ENCODE results near the gene RBBP4.
A peak's percentile ranks its signal among the peaks of the same experiment; 100 is the strongest.

Gene RBBP4

DNA sequence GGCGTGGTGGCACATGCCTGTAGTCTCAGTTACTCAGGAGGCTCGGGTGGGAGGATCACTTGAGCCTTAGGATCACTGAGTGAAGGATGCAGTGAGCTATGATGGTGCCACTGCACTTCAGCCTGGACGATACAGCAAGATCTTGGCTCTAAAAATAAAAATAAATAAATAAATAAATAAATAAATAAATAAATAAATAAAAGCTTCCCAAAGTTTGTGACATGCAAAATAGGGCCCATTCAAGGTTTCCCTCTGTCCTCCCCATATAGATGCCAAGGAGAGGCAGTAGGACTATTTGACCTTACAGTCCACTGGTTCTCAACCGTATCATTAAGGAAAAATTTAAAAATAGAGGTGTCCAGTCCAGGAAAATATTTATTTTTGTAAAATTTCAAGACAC is 41.8 kb upstream of the RBBP4 start (continued):
- TF ChIP-seq ZNF704 (tag by site-specific recombination; IDR thresholded peaks at IDR 0.05) (no peak), ZNF140 (tag by site-specific recombination; IDR thresholded peaks at IDR 0.05) (peak; percentile 90), ZNF571 (tag by site-specific recombination; IDR thresholded peaks at IDR 0.05) (no peak), ZNF558 (tag by site-specific recombination; IDR thresholded peaks at IDR 0.05) (peak; percentile 83), GFI1B (tag by site-specific recombination; IDR thresholded peaks at IDR 0.05) (peak; percentile 60; the same call in 1 of the 2 replicates), ZNF600 (tag by site-specific recombination; IDR thresholded peaks at IDR 0.05) (no peak), ZBTB11 (tag by site-specific recombination; conservative IDR thresholded peaks at IDR 0.05; ENCODE audit: low read depth) (peak; percentile 87), PRDM10 (tag by site-specific recombination; IDR thresholded peaks at IDR 0.05) (no peak), ZNF335 (tag by site-specific recombination; conservative IDR thresholded peaks at IDR 0.05) (no peak), ZNF433 (tag by site-specific recombination; IDR thresholded peaks at IDR 0.05; ENCODE audit: low read depth) (peak; percentile 62; the same call in 1 of the 2 replicates), ZNF626 (tag by site-specific recombination; IDR thresholded peaks at IDR 0.05) (no peak), ZNF561 (tag by site-specific recombination; IDR thresholded peaks at IDR 0.05; ENCODE audit: borderline replicate concordance) (no peak), IKZF3 (tag by site-specific recombination; IDR thresholded peaks at IDR 0.05) (no peak), ZNF707 (tag by site-specific recombination; IDR thresholded peaks at IDR 0.05) (no peak), ZNF362 (tag by site-specific recombination; IDR thresholded peaks at IDR 0.05) (no peak), ZNF501 (tag by site-specific recombination; IDR thresholded peaks at IDR 0.05) (peak; percentile 59; the same call in 1 of the 2 replicates), ZNF16 (tag by site-specific recombination; IDR thresholded peaks at IDR 0.05; ENCODE audit: low read depth) (no peak), ZNF664 (tag by site-specific recombination; IDR thresholded peaks at IDR 0.05) (peak; percentile 81; the same call in 1 of the 2 replicates), ZNF114 (tag by site-specific recombination; IDR thresholded peaks at IDR 0.05) (no peak), ZNF658 (tag by site-specific recombination; IDR thresholded peaks at IDR 0.05) (no peak), ZNF548 (tag by site-specific recombination; IDR thresholded peaks at IDR 0.05) (no peak), ZNF776 (tag by site-specific recombination; IDR thresholded peaks at IDR 0.05; ENCODE audit: borderline replicate concordance) (no peak)
- TF ChIP-seq, protein P1, sequence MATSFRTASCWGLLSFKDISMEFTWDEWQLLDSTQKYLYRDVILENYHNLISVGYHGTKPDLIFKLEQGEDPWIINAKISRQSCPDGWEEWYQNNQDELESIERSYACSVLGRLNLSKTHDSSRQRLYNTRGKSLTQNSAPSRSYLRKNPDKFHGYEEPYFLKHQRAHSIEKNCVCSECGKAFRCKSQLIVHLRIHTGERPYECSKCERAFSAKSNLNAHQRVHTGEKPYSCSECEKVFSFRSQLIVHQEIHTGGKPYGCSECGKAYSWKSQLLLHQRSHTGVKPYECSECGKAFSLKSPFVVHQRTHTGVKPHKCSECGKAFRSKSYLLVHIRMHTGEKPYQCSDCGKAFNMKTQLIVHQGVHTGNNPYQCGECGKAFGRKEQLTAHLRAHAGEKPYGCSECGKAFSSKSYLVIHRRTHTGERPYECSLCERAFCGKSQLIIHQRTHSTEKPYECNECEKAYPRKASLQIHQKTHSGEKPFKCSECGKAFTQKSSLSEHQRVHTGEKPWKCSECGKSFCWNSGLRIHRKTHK (tag by site-specific recombination; IDR thresholded peaks at IDR 0.05), result no peak
- TF ChIP-seq, protein P2, sequence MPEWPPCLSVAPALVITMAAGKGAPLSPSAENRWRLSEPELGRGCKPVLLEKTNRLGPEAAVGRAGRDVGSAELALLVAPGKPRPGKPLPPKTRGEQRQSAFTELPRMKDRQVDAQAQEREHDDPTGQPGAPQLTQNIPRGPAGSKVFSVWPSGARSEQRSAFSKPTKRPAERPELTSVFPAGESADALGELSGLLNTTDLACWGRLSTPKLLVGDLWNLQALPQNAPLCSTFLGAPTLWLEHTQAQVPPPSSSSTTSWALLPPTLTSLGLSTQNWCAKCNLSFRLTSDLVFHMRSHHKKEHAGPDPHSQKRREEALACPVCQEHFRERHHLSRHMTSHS (tag by site-specific recombination; IDR thresholded peaks at IDR 0.05), result no peak
- TF ChIP-seq, protein P3, sequence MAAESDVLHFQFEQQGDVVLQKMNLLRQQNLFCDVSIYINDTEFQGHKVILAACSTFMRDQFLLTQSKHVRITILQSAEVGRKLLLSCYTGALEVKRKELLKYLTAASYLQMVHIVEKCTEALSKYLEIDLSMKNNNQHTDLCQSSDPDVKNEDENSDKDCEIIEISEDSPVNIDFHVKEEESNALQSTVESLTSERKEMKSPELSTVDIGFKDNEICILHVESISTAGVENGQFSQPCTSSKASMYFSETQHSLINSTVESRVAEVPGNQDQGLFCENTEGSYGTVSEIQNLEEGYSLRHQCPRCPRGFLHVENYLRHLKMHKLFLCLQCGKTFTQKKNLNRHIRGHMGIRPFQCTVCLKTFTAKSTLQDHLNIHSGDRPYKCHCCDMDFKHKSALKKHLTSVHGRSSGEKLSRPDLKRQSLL (tag by site-specific recombination; IDR thresholded peaks at IDR 0.05), result no peak
- TF ChIP-seq, protein P4, sequence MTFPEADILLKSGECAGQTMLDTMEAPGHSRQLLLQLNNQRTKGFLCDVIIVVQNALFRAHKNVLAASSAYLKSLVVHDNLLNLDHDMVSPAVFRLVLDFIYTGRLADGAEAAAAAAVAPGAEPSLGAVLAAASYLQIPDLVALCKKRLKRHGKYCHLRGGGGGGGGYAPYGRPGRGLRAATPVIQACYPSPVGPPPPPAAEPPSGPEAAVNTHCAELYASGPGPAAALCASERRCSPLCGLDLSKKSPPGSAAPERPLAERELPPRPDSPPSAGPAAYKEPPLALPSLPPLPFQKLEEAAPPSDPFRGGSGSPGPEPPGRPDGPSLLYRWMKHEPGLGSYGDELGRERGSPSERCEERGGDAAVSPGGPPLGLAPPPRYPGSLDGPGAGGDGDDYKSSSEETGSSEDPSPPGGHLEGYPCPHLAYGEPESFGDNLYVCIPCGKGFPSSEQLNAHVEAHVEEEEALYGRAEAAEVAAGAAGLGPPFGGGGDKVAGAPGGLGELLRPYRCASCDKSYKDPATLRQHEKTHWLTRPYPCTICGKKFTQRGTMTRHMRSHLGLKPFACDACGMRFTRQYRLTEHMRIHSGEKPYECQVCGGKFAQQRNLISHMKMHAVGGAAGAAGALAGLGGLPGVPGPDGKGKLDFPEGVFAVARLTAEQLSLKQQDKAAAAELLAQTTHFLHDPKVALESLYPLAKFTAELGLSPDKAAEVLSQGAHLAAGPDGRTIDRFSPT (tag by site-specific recombination; IDR thresholded peaks at IDR 0.05), result no peak

Data from HEK293 (cell line).